CD14-positive monocyte (primary cell): ENCODE results near the gene SMIM11. TPM values are rescaled to one million over a fixed set of nuclear protein-coding genes. Genes with fewer than 3 reads are reported as not detected.

ENCODE experiments used
- DNase-seq, 3 donors: peaks; one replicate each; pipeline ENCODE4 v3.0.0-alpha.2; 2011 to 2022
- H2AFZ ChIP-seq: 2 replicates; pipeline ENCODE4 v1.6.0; 2012; ENCODE audit warnings: mild to moderate bottlenecking, low read depth, low read length, inconsistent platforms; ENCODE audit not compliant: insufficient read depth, poor library complexity, severe bottlenecking
- H3K27ac ChIP-seq, 2 donors: 1 replicate in 1 of 2; 2 replicates in 1 of 2; pipeline ENCODE4 v1.5.1; 2012 to 2013; ENCODE audit warnings: low read length in 2 of 2, control low read depth in 1 of 2, inconsistent platforms in 1 of 2, low read depth in 1 of 2, mild to moderate bottlenecking in 1 of 2
- H3K27me3 ChIP-seq, 2 donors: one replicate each; pipeline versions ENCODE4 v1.6.0 to v1.6.1; 2011 to 2013; ENCODE audit warnings: low read length in 2 of 2; ENCODE audit not compliant: control insufficient read depth in 2 of 2, insufficient read depth in 2 of 2
- H3K36me3 ChIP-seq, 2 donors: replicated peaks in 1 of 2; 1 replicate in 1 of 2; 2 replicates in 1 of 2; pipeline versions ENCODE4 v1.5.1 to v1.6.1; 2012 to 2013; ENCODE audit warnings: low read length in 2 of 2, control low read depth in 1 of 2, inconsistent platforms in 1 of 2, mild to moderate bottlenecking in 1 of 2; ENCODE audit not compliant: insufficient read depth in 2 of 2, control insufficient read depth in 1 of 2
- H3K4me1 ChIP-seq, 2 donors: 1 replicate in 1 of 2; 2 replicates in 1 of 2; pipeline versions ENCODE4 v1.5.1 to v1.6.1; 2012 to 2013; ENCODE audit warnings: low read length in 2 of 2, control low read depth in 1 of 2, inconsistent platforms in 1 of 2, mild to moderate bottlenecking in 1 of 2, moderate library complexity in 1 of 2; ENCODE audit not compliant: insufficient read depth in 2 of 2, control insufficient read depth in 1 of 2
- H3K4me2 ChIP-seq: replicated peaks from 2 replicates; pipeline ENCODE3; 2012; ENCODE audit warnings: low read length, moderate library complexity, mild to moderate bottlenecking; ENCODE audit not compliant: poor library complexity, severe bottlenecking; ENCODE audit errors: extremely low read depth
- H3K4me3 ChIP-seq, 3 experiments: fragments of 200-600 bp in 1 of 3; sonication (generic) in 1 of 3; replicated peaks in 1 of 3; 1 replicate in 2 of 3; 2 replicates in 1 of 3; pipeline ENCODE4 v1.5.1; 2011 to 2013; ENCODE audit warnings: low read length in 3 of 3, mild to moderate bottlenecking in 3 of 3, control low read depth in 2 of 3, low read depth in 2 of 3, inconsistent platforms in 1 of 3, moderate library complexity in 1 of 3
- H3K79me2 ChIP-seq: 2 replicates; pipeline ENCODE4 v1.6.0; 2012; ENCODE audit warnings: mild to moderate bottlenecking, control low read depth, inconsistent platforms, low read length, moderate library complexity; ENCODE audit not compliant: insufficient read depth
- H3K9ac ChIP-seq: 2 replicates; pipeline ENCODE4 v1.6.0; 2017; ENCODE audit warnings: low read length, mild to moderate bottlenecking; ENCODE audit not compliant: insufficient read depth, poor library complexity, severe bottlenecking
- H3K9me3 ChIP-seq, 2 donors: replicated peaks in 1 of 2; 1 replicate in 1 of 2; 2 replicates in 1 of 2; pipeline versions ENCODE4 v1.5.1 to v1.6.1; 2012 to 2013; ENCODE audit warnings: low read length in 2 of 2, control low read depth in 1 of 2; ENCODE audit not compliant: control insufficient read depth in 1 of 2, insufficient read depth in 1 of 2
- H4K20me1 ChIP-seq: 2 replicates; pipeline ENCODE4 v1.6.0; 2012; ENCODE audit warnings: mild to moderate bottlenecking, low read length, control low read depth, moderate library complexity; ENCODE audit not compliant: insufficient read depth
- H3K27ac Mint-ChIP-seq, 7 donors: one replicate each; pipeline ENCODE4 v1.8.0; 2020; ENCODE audit warnings: mild to moderate bottlenecking in 7 of 7, mixed read lengths in 7 of 7, moderate library complexity in 6 of 7, inconsistent platforms in 2 of 7
- H3K27me3 Mint-ChIP-seq, 3 donors: one replicate each; pipeline ENCODE4 v1.8.0; 2021 to 2022; ENCODE audit warnings: low read depth in 3 of 3, mild to moderate bottlenecking in 3 of 3, mixed read lengths in 3 of 3, moderate library complexity in 3 of 3, inconsistent platforms in 1 of 3
- H3K36me3 Mint-ChIP-seq, 2 donors: one replicate each; pipeline ENCODE4 v1.8.0; 2020; ENCODE audit warnings: mixed read lengths in 2 of 2, inconsistent platforms in 1 of 2, mild to moderate bottlenecking in 1 of 2
- H3K4me1 Mint-ChIP-seq: one replicate; pipeline ENCODE4 v1.8.0; 2020; ENCODE audit warnings: mild to moderate bottlenecking, mixed read lengths
- H3K4me3 Mint-ChIP-seq, 2 donors: one replicate each; pipeline ENCODE4 v1.8.0; 2020; ENCODE audit warnings: mild to moderate bottlenecking in 2 of 2, mixed read lengths in 2 of 2, moderate library complexity in 1 of 2
- H3K9me3 Mint-ChIP-seq, 7 donors: one replicate each; pipeline ENCODE4 v1.8.0; 2020 to 2022; ENCODE audit warnings: mixed read lengths in 7 of 7, mild to moderate bottlenecking in 6 of 7, moderate library complexity in 6 of 7, inconsistent platforms in 2 of 7
- WGBS: methylation state at CpG from one replicate; pipeline ENCODE4 v1.1.5; 2013; ENCODE audit warnings: missing lambda C conversion rate; ENCODE audit not compliant: insufficient coverage; 5-methylcytosine and 5-hydroxymethylcytosine counted together
- intact Hi-C, 2 donors: fragments of 100-400 bp; cut with micrococcal nuclease; formaldehyde crosslinking; loops; one replicate each; pipeline versions ENCODE4 v1.15.0 to v1.15.1; 2023
- polyA plus RNA-seq, 3 donors: library from polyadenylated mRNA; depleted of rRNA in 1 of 3; unstranded in 2 of 3; stranded (reverse) in 1 of 3; fragments of 300-500 nt in 2 of 3; fragments of >200 nt in 1 of 3; fragmentation: Illumina TruSeq in 2 of 3; gene quantifications; 1 replicate in 2 of 3; 2 replicates in 1 of 3; pipeline ENCODE4 v1.2.3, GENCODE V29; 2012 to 2021
- TF ChIP-seq, protein P1 (sequence below): fragments of 200-600 bp; IDR thresholded peaks from one replicate; pipeline ENCODE4 v1.8.0; 2022; ENCODE audit warnings: antibody characterized with exemption, mild to moderate bottlenecking

SMIM11 gene
- polyA plus RNA-seq, 3 donors, result 1.8 to 10.7 (median 4.0) TPM

DNA sequence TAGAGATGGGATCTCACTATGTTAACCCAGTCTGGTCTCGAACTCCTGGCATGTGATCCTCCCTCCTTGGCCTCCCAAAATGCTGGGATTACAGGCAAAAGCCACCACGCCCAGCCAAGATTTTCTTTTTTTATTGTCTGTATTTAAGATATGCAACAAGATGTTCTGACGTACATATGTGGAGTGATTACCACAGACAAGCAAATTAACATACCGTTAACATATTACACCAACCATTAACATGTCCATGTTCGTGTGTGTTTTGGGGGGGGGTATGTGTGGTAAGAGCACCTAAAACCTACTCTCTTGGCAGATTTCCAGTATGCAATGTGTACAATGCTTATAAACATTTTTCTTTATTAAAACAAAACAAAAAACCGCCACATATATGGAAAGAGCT is 22.1 kb upstream of the SMIM11 start:
- H3K79me2 ChIP-seq, result no peaks in the 10 kb centered on the region
- Mint-ChIP-seq H3K4me1 (peaks cover 2% of the 10 kb centered on the region), H3K27ac (no peak overlapping the region), H3K9me3 (peaks cover 0 to 4% (median 0%) of the 10 kb centered on the region in 7 donors), H3K27me3 (peaks cover 3 to 18% (median 8%) of the 10 kb centered on the region in 3 donors), H3K36me3 (no peaks in the 10 kb centered on the region), H3K4me3 (no peak overlapping the region)
- H3K36me3 ChIP-seq, result no peaks in the 10 kb centered on the region
- H3K27ac ChIP-seq, result no peak overlapping the region
- peaks cover 0 to 3% of the 10 kb centered on the region in 2 donors for H3K9me3 ChIP-seq
- no peak overlapping the region for H3K9ac ChIP-seq
- H2AFZ ChIP-seq, result no peak overlapping the region
- H4K20me1 ChIP-seq, result no peaks in the 10 kb centered on the region
- H3K4me1 ChIP-seq, result no peaks in the 10 kb centered on the region
- H3K4me3 ChIP-seq, result no peak overlapping the region
- TF ChIP-seq, protein P1, sequence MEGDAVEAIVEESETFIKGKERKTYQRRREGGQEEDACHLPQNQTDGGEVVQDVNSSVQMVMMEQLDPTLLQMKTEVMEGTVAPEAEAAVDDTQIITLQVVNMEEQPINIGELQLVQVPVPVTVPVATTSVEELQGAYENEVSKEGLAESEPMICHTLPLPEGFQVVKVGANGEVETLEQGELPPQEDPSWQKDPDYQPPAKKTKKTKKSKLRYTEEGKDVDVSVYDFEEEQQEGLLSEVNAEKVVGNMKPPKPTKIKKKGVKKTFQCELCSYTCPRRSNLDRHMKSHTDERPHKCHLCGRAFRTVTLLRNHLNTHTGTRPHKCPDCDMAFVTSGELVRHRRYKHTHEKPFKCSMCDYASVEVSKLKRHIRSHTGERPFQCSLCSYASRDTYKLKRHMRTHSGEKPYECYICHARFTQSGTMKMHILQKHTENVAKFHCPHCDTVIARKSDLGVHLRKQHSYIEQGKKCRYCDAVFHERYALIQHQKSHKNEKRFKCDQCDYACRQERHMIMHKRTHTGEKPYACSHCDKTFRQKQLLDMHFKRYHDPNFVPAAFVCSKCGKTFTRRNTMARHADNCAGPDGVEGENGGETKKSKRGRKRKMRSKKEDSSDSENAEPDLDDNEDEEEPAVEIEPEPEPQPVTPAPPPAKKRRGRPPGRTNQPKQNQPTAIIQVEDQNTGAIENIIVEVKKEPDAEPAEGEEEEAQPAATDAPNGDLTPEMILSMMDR, result no peak
- no peak overlapping the region for H3K4me2 ChIP-seq
- WGBS, result 83% methylated on average over 1 of the region's 6 CpGs
- H3K27me3 ChIP-seq, result no peaks in the 10 kb centered on the region
- no peak for DNase-seq
- intact Hi-C loops, result no loop called here

DNA sequence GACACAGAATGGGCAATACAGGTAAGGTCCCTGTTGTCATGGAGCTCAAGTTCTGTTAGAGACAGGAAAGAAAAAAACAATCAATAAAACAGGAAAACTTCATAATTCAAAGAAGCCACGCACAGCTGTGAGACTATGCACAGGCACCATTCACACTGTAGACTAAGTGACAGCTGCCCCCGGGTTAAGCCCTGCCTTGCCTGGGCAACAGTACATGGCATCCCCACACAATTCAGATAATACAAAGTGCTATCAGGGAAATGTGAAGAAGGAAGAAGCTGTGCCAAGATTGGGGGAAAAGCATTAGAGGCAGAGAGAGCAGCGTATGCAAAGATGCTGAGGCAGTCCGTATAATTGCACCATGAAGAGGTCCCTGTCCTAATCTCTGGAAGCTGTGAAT is 20.5 kb upstream of the SMIM11 start:
- no peak overlapping the region for H3K4me2 ChIP-seq
- no peaks in the 10 kb centered on the region for H3K4me1 ChIP-seq
- TF ChIP-seq, protein P1, result no peak
- 100% methylated on average over 2 of the region's 4 CpGs for WGBS
- no peak for DNase-seq
- H3K27ac ChIP-seq, result no peak overlapping the region
- no peaks in the 10 kb centered on the region for H3K36me3 Mint-ChIP-seq
- intact Hi-C loops, result no loop called here
- no peaks in the 10 kb centered on the region for H3K79me2 ChIP-seq
- H3K9ac ChIP-seq, result no peak overlapping the region
- H3K27me3 ChIP-seq, result peaks cover 0 to 4% of the 10 kb centered on the region in 2 donors
- no peaks in the 10 kb centered on the region for H3K4me1 Mint-ChIP-seq
- H4K20me1 ChIP-seq, result no peaks in the 10 kb centered on the region
- H2AFZ ChIP-seq, result no peak overlapping the region
- H3K4me3 ChIP-seq, result no peak overlapping the region
- no peaks in the 10 kb centered on the region for H3K36me3 ChIP-seq
- peak overlapping the region in 3 of 7 donors; percentile 18 to 53 (median 40) for H3K27ac Mint-ChIP-seq
- H3K9me3 Mint-ChIP-seq, result peaks cover 0 to 6% (median 4%) of the 10 kb centered on the region in 7 donors
- peaks cover 3 to 24% (median 6%) of the 10 kb centered on the region in 3 donors for H3K27me3 Mint-ChIP-seq
- peaks cover 0 to 3% of the 10 kb centered on the region in 2 donors for H3K9me3 ChIP-seq
- H3K4me3 Mint-ChIP-seq, result no peak overlapping the region
